D721Med (cell line): Measurements from ENCODE around the gene PHKG2.

Experiments used
- DNase-seq: peaks from one replicate; pipeline ENCODE4 v3.0.0; 2011; ENCODE audit warnings: low spot score; ENCODE audit not compliant: insufficient read length
- FAIRE-seq: peaks from 2 replicates; lab custom pipeline; 2011; peaks lifted over from hg19 to GRCh38; lab: Jason Lieb, UNC
- TF ChIP-seq, protein P1 (sequence below): IDR thresholded peaks from 2 replicates; pipeline ENCODE4 v1.5.1; 2012; ENCODE audit warnings: mild to moderate bottlenecking, control low read depth; ENCODE audit not compliant: insufficient read depth; ENCODE audit errors: missing control alignments

Gene PHKG2

DNA sequence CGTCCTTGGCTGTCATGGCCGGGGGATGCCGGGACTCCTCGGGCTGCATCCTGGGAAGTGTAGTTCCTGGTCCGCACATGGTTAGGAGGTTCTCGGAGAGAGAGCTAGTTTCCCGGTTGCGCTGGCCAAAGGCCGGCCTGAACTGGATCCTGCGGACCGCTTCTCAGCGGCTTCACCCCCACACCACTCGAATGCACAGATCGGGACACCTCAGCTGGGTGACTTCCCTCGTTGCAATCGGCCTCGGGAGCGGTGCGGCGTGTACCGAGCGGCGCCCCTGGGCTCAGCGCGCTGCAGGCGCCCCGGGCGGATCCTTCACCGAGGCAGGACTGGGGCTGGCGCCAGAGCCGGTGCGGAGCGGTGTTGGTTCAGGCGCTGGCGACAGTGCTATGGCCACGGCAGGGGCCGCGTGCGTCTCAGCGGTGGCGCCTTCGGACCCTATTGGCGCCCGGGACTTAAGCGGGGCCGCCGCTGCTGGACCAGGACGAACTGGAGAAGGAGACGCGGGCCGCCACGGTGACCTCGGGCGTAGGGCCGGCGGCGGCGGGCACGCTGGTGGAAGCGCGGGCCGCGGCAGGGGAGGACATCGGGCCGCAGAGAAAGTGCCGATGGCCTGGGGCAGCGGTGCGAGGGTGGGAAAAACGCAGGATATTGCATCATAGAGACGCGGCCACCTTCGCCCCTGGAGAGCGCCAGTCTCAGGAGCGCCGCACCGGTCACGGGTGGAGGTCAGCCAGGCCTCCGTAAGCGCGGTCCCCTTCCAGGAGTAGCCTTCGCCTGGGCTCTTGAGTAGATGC is 27.4 kb downstream of the PHKG2 start:
- TF ChIP-seq, protein P1, sequence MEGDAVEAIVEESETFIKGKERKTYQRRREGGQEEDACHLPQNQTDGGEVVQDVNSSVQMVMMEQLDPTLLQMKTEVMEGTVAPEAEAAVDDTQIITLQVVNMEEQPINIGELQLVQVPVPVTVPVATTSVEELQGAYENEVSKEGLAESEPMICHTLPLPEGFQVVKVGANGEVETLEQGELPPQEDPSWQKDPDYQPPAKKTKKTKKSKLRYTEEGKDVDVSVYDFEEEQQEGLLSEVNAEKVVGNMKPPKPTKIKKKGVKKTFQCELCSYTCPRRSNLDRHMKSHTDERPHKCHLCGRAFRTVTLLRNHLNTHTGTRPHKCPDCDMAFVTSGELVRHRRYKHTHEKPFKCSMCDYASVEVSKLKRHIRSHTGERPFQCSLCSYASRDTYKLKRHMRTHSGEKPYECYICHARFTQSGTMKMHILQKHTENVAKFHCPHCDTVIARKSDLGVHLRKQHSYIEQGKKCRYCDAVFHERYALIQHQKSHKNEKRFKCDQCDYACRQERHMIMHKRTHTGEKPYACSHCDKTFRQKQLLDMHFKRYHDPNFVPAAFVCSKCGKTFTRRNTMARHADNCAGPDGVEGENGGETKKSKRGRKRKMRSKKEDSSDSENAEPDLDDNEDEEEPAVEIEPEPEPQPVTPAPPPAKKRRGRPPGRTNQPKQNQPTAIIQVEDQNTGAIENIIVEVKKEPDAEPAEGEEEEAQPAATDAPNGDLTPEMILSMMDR, result no peak
- DNase-seq, result peak; percentile 98
- no peak for FAIRE-seq

DNA sequence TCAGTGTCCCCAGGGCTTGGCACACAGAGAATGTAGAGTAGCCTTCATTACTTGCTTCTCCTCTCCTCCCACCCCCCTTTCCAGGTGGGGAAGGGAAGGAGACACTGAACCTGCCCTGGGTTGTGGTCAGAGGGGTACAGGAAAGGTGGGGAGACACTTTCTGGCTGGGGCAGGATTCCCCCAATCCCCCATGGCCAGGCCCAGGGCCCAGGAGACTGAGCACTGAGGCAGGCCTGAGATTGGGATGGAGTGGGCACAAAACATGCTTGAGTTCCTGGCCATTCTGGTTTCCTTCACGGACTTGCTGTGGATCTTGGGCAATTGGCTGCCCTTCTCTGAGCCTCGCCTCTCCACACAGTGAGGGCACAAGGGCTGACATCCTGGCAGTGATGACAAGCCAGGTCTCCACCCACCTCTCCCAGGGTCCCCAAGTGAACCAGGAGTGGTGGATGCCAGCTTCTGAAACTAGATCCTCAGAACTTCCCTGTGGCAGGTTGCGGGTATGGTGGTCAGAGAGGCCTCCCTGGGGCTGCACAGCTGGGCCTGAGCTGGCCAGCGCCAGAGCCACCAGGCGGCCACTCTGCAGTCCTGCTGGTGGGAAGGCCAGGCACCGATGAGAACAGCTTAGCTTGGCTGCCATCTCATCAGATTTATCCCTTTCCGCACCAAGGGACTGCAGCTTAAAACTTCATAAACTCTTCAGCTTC is 29.5 kb downstream of the PHKG2 start:
- FAIRE-seq, result no peak
- no peak for DNase-seq
- TF ChIP-seq, protein P1, result no peak

DNA sequence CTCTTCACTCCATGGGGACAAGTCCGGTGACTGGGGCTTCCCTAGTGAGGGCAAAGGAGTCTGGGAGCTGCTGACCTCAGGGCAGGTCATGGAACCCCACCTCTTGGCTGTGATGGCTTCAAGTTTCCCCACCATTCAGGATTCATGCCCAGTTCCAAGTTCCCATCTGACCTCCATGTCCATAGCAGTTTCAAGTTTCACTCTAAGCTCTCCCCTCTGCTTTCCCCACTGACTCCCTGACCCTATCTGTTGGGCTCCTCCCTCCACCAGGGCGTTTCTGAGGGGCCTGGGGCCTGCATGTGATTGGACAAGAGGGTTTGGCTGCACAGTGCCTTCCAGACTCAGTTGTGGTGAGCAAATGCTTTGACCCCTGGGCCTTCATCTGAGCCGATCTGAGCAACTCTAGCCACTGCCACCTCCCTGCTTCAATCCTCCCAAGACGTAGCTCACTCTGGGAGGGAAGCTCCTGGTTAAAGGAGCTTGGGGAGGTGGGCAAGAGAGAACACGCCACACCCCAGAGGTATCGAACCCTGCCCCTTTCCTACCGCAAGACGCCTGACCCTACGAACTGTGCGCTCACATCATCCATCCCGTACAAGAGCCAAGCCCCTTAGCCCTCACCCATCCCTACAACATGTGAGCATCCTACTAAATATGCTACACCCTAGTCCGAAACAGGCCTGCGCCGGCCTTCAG is 30.5 kb downstream of the PHKG2 start:
- DNase-seq (no peak), FAIRE-seq (no peak)
- TF ChIP-seq, protein P1, result no peak

DNA sequence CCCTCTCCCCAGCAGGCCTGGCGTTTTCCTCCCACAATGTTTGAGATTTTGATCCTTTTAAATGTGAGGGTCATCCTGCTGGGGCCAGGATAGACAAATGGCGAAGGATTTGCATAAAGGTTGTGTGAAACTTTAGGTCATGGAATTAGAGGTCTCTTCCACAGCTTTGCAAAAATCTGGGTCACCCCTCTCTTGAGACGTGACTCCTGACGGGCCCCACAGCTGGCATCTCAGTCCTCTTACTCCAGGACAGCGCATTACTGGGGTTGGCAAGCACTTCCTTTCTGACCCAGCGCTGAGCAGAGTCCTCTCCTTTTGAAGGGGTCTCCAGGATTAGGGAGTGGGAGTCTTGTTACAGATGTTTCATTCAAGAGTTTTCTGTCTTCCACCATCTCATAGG is 31.4 kb downstream of the PHKG2 start:
- TF ChIP-seq, protein P1, result no peak
- no peak for FAIRE-seq
- DNase-seq, result no peak

DNA sequence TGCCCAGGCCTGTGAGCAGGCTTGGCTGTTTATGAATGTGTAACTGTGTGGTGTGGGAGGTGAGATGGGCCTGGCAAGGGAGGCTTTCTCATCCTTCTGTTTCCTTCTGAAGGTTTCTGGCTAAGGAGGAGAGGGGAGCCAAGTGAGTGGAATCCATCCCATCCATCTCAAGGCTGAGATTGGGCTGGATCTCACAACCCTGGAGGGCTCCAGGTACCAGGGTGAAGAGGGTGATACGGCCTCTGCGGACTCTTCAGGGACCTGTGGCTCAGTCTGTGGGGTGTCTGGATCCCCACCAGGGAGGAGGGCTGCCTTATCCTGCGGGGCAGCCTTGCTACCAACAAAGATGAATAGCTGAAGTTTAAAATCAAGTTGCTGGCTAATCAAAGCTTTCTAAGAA is 31.8 kb downstream of the PHKG2 start:
- TF ChIP-seq, protein P1, result no peak
- DNase-seq, result no peak
- FAIRE-seq, result no peak

DNA sequence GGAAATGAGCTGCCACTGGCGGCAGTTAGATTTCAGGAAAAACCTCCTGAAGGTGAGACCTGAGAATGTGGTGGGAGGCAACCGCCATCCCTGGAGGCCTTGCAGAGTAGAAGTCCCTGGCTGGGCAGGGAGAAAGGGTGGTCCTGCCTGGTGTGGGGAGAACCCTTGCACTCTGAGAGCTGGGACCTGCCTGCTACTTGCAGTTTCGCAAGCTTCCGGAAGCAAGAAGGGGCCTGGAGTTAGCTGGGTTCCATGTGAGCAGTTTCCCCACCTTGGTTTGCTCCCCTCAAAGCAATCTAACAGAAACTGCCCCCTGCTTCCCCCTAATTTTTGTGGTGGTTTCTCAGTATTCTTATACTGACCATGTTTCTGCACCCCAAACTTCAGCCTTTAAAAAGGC is 32.3 kb downstream of the PHKG2 start:
- TF ChIP-seq, protein P1, result no peak
- DNase-seq (no peak), FAIRE-seq (no peak)
